Brain microvascular endothelial cell (primary cell): ENCODE data around the gene PAN3.

Source experiments
- DNase-seq: peaks from one replicate; pipeline ENCODE4 v3.0.0-alpha.2; 2020
- H3K27ac ChIP-seq: fragments of 250-450 bp; sonication (Bioruptor Pico); 2 replicates; pipeline ENCODE4 v1.5.1; 2020; ENCODE audit warnings: mild to moderate bottlenecking, moderate library complexity
- H3K27me3 ChIP-seq: fragments of 250-450 bp; sonication (Bioruptor Pico); replicated peaks from 2 replicates; pipeline ENCODE4 v1.5.1; 2020; ENCODE audit warnings: mild to moderate bottlenecking
- H3K36me3 ChIP-seq: fragments of 250-450 bp; sonication (Bioruptor Pico); replicated peaks from 2 replicates; pipeline ENCODE4 v1.5.1; 2020; ENCODE audit warnings: mild to moderate bottlenecking
- H3K4me3 ChIP-seq: 2 replicates; pipeline ENCODE4 v1.5.1; 2011; ENCODE audit warnings: low read depth, mild to moderate bottlenecking, control low read depth, low read length, moderate library complexity
- in situ Hi-C: cut with HindIII; loops from 2 replicates; pipeline ENCODE4 v1.10.0; 2017; ENCODE audit warnings: low sequenced_read_pairs, low pct_ligation_motif_present
- TF ChIP-seq, protein P1 (sequence below): IDR thresholded peaks from 2 replicates; pipeline ENCODE4 v1.5.1; 2011; ENCODE audit warnings: low read depth, mild to moderate bottlenecking, moderate library complexity, low read length, control low read depth, inconsistent platforms; ENCODE audit errors: missing control alignments

The PAN3 gene

DNA sequence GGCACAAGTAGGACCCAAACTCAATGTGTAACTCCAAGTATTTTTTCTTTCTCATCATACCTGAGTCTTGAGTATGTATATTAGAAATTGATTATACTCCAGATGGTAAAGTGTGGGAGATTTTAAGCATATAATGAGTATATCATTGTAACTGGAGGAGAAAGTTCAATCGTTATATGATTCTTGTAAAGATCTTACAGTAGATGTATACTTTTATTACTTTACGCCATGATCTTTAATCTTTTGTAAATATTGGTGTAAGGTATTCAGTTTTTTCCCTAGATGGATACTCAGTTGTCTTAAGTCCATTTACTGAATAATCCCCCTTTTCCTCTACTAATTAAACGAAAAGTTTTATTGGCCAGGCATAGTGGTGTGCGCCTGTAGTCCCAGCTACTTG lies 25.2 kb downstream of the PAN3 start:
- no peak overlapping the region for H3K27ac ChIP-seq
- H3K4me3 ChIP-seq, result no peak overlapping the region
- H3K27me3 ChIP-seq, result no peaks in the 10 kb centered on the region
- DNase-seq, result no peak
- TF ChIP-seq, protein P1, sequence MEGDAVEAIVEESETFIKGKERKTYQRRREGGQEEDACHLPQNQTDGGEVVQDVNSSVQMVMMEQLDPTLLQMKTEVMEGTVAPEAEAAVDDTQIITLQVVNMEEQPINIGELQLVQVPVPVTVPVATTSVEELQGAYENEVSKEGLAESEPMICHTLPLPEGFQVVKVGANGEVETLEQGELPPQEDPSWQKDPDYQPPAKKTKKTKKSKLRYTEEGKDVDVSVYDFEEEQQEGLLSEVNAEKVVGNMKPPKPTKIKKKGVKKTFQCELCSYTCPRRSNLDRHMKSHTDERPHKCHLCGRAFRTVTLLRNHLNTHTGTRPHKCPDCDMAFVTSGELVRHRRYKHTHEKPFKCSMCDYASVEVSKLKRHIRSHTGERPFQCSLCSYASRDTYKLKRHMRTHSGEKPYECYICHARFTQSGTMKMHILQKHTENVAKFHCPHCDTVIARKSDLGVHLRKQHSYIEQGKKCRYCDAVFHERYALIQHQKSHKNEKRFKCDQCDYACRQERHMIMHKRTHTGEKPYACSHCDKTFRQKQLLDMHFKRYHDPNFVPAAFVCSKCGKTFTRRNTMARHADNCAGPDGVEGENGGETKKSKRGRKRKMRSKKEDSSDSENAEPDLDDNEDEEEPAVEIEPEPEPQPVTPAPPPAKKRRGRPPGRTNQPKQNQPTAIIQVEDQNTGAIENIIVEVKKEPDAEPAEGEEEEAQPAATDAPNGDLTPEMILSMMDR, result no peak
- in situ Hi-C loops, result no loop called here
- H3K36me3 ChIP-seq, result no peaks in the 10 kb centered on the region

DNA sequence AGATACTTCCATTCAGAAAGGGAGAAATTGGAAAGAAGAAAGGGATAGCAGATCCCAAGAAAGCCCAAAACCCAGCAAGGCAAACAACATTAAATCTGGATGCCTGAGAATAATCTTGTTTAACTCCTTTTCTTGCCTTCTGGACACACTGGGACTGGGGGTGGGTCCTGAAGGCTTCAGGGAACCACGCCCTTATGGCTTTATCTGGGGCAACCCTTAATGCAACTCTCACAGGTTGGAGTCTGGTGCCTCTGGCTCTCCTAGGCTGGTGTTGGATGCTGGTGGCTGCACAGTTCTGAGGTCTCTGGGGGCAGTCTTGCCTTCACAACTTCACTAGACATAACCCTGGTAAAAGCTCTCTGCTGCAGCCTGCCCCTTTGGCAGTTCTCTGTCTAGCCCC lies 27.9 kb downstream of the PAN3 start:
- Histone ChIP-seq H3K4me3 (no peak overlapping the region), H3K36me3 (no peaks in the 10 kb centered on the region), H3K27me3 (no peaks in the 10 kb centered on the region), H3K27ac (no peak overlapping the region)
- DNase-seq, result no peak
- in situ Hi-C loops, result no loop called here
- TF ChIP-seq, protein P1, result no peak

DNA sequence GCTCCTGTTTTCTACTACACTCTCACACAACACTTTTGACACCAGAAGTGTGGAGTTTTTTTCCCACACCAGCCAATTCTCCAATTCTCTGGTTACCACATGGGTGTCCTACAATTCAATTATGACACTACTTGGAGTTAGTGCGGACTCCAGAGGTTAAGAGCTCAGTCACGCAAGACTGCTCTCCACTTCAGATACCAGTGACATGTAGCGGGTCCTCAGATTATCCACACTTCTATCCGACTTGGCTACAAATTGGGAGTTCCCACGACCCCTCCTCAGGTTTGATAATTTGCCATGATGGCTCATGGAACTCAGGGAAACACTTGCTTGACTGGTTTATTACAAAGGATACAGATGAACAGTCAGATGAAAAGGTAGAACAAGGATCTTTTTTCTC lies 32.9 kb downstream of the PAN3 start:
- Histone ChIP-seq H3K27me3 (no peaks in the 10 kb centered on the region), H3K27ac (no peak overlapping the region), H3K4me3 (no peak overlapping the region), H3K36me3 (no peaks in the 10 kb centered on the region)
- TF ChIP-seq, protein P1, result no peak
- in situ Hi-C loops, result no loop called here
- DNase-seq, result no peak

DNA sequence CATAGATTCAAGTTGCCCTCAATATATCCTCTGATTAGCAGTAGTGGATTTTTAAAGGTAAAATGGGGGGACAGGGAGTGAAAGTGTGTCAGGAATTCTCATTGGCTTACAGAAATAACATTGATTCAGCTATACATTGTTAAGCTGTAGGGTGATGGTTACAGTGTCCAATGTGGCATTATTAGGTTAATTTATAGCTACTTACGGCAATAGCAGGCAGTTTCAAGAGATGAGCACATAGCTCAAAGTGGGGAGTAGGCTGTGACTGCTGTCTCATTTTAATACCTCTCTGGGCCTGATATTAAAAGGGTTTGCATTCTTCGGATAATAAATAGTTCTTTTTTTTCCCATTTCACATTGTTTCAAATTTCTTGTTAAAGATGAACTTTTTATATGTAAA lies 34.6 kb downstream of the PAN3 start:
- in situ Hi-C loops, result no loop called here
- no peaks in the 10 kb centered on the region for H3K27me3 ChIP-seq
- no peaks in the 10 kb centered on the region for H3K36me3 ChIP-seq
- TF ChIP-seq, protein P1, result no peak
- no peak overlapping the region for H3K27ac ChIP-seq
- DNase-seq, result no peak
- no peak overlapping the region for H3K4me3 ChIP-seq

DNA sequence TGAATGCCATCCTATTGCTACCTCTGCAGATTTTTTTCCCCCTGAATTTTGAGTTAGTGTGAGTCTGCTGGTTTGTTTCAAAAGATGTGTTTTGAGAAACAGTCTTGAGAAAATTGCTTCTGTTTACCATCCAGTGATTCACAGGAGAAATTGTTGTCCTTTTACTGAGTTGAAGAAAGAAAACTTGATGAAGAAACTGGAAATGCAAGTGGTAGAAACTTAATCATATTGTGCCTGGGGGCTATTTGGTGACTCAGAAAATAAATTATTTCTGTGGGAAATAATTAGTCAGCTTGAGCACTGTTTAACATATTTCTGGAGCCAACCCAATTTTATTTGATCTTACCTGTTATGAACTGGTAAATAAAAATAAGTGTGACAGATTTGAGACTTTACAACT lies 35.4 kb downstream of the PAN3 start:
- Histone ChIP-seq H3K4me3 (no peak overlapping the region), H3K27me3 (no peaks in the 10 kb centered on the region), H3K36me3 (no peaks in the 10 kb centered on the region), H3K27ac (no peak overlapping the region)
- DNase-seq, result no peak
- TF ChIP-seq, protein P1, result no peak
- in situ Hi-C loops, result no loop called here

DNA sequence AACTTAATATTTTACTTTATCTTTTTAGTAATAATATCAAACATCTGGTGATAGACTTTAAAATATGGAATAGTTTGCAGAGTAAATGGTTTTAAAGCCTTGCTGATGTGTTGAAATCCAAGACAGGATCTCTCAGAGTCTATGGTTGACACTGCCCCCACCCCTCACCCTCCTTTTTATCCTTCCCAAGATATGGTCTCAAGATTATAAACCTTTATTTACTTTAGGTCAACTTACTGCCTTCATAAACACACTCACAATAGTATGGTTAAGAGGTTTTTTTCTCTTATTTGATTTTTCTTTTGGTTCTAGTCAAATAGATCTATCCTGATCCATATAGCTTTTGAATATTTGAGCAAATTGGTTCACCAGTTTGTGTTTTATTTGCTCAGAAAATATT lies 39.0 kb downstream of the PAN3 start:
- TF ChIP-seq, protein P1, result no peak
- in situ Hi-C loops, result no loop called here

More for the DNA sequence above, 39.0 kb downstream of the PAN3 start:
- Histone ChIP-seq H3K27ac (no peak overlapping the region), H3K4me3 (no peak overlapping the region), H3K36me3 (no peaks in the 10 kb centered on the region), H3K27me3 (no peaks in the 10 kb centered on the region)
- DNase-seq, result no peak
